OCI-LY7 (cell line): Measurements from ENCODE around the gene TMEM259. TPM values are rescaled to one million over a fixed set of nuclear protein-coding genes. Genes with fewer than 3 reads are reported as not detected.
A peak's percentile ranks its signal among the peaks of the same experiment; 100 is the strongest.

Experiments
- BruUV-seq: library from RNA; stranded (reverse); fragments of 400-500 nt; replicated peaks from 2 replicates; lab custom pipeline; 2021; lab: Mats Ljungman, UMichigan
- CTCF ChIA-PET: fragments of 300-600 bp; sonication (Branson Sonifier 250); formaldehyde crosslinking; loops from one replicate; lab custom pipeline; 2022; ENCODE audit warnings: antibody characterized with exemption; ENCODE audit not compliant: unreplicated experiment; lab: Charles Lee
- POLR2A ChIA-PET: fragments of 300-600 bp; sonication (Branson Sonifier 250); formaldehyde crosslinking; loops from one replicate; lab custom pipeline; 2022; ENCODE audit warnings: antibody characterized with exemption; lab: Charles Lee
- DNase-seq: peaks from one replicate; pipeline ENCODE4 v3.0.0-alpha.2; 2015; ENCODE audit warnings: low spot score
- H2AFZ ChIP-seq: fragments of 200-600 bp; sonication (generic), shearing (Covaris generic); 2 replicates; pipeline ENCODE4 v1.6.1; 2014; ENCODE audit warnings: mild to moderate bottlenecking, antibody characterized with exemption, low read length, moderate library complexity
- H3K27ac ChIP-seq: fragments of 200-600 bp; sonication (generic); 2 replicates; pipeline ENCODE4 v1.5.1; 2014; ENCODE audit warnings: mixed run types, low read depth, mild to moderate bottlenecking, moderate library complexity, low read length, inconsistent platforms; ENCODE audit not compliant: poor library complexity, severe bottlenecking
- H3K36me3 ChIP-seq: fragments of 200-600 bp; sonication (generic); 2 replicates; pipeline ENCODE4 v1.6.1; 2014; ENCODE audit warnings: mild to moderate bottlenecking, antibody characterized with exemption, low read length, moderate library complexity, mixed read lengths; ENCODE audit not compliant: insufficient read depth
- H3K4me1 ChIP-seq: fragments of 200-600 bp; sonication (generic); 2 replicates; pipeline ENCODE4 v1.5.1; 2014; ENCODE audit warnings: mild to moderate bottlenecking, low read length; ENCODE audit not compliant: insufficient read depth, poor library complexity, severe bottlenecking
- H3K4me2 ChIP-seq: fragments of 200-600 bp; sonication (generic); 2 replicates; pipeline ENCODE4 v1.6.1; 2014; ENCODE audit warnings: mild to moderate bottlenecking, low read length
- H3K4me3 ChIP-seq: fragments of 200-600 bp; sonication (generic); 2 replicates; pipeline ENCODE4 v1.5.1; 2014; ENCODE audit warnings: mild to moderate bottlenecking, low read depth, low read length; ENCODE audit not compliant: poor library complexity, severe bottlenecking
- H3K79me2 ChIP-seq: fragments of 200-600 bp; sonication (generic); 2 replicates; pipeline ENCODE4 v1.6.1; 2016; ENCODE audit warnings: low read depth, mild to moderate bottlenecking, low read length, moderate library complexity, mixed read lengths; ENCODE audit not compliant: insufficient read depth
- H3K9me2 ChIP-seq: fragments of 200-600 bp; sonication (generic); 2 replicates; pipeline ENCODE4 v1.6.1; 2016; ENCODE audit warnings: mild to moderate bottlenecking, low read length, mixed read lengths; ENCODE audit not compliant: insufficient read depth
- H3K9me3 ChIP-seq: fragments of 200-600 bp; sonication (generic); 2 replicates; pipeline ENCODE4 v1.6.1; 2014; ENCODE audit warnings: mild to moderate bottlenecking, mixed run types, low read length, mixed read lengths
- H4K20me1 ChIP-seq: fragments of 200-600 bp; sonication (generic); 2 replicates; pipeline ENCODE4 v1.6.1; 2014; ENCODE audit warnings: mild to moderate bottlenecking, antibody characterized with exemption, low read length, moderate library complexity, mixed read lengths; ENCODE audit not compliant: insufficient read depth
- CTCF ChIP-seq: fragments of 200-600 bp; sonication (generic); conservative IDR thresholded peaks from 2 replicates; pipeline ENCODE4 v1.5.1; 2014; ENCODE audit warnings: mild to moderate bottlenecking, antibody characterized with exemption, low read length, moderate library complexity, mixed read lengths
- EZH2phosphoT487 ChIP-seq: fragments of 200-600 bp; sonication (generic); IDR thresholded peaks from 2 replicates; pipeline ENCODE4 v1.6.1; 2018; ENCODE audit warnings: low read depth, borderline replicate concordance, mild to moderate bottlenecking, mixed run types, antibody characterized with exemption, low read length, moderate library complexity, mixed read lengths
- intact Hi-C: fragments of 100-400 bp; cut with micrococcal nuclease; formaldehyde crosslinking; loops from one replicate; pipeline ENCODE4 v1.10.0; 2022; ENCODE audit not compliant: unreplicated experiment
- total RNA-seq, 2 experiments: library from RNA; depleted of rRNA in 1 of 2; stranded (reverse); fragments of >200 nt in 1 of 2; shearing (Covaris generic) in 1 of 2; gene quantifications; 2 replicates each; pipeline ENCODE4 v1.2.3, GENCODE V29; 2014 to 2022

TMEM259 gene
- total RNA-seq, 2 experiments from 2014 or later = 169 to 195 TPM

GRCh38 chr19:1032264-1032867, 11.4 kb upstream of the TMEM259 start:
- Histone ChIP-seq H3K27ac (no peak overlapping the region), H4K20me1 (no peaks in the 10 kb centered on the region), H3K9me3 (no peaks in the 10 kb centered on the region), H3K9me2 (no peaks in the 10 kb centered on the region), H3K4me2 (no peak overlapping the region), H3K4me3 (no peak overlapping the region), H2AFZ (no peak overlapping the region), H3K36me3 (peaks cover 45% of the 10 kb centered on the region), H3K79me2 (peaks cover 14% of the 10 kb centered on the region; the same call in 1 of the 2 replicates), H3K4me1 (peaks cover 31% of the 10 kb centered on the region)
- TF ChIP-seq EZH2phosphoT487 (no peak), CTCF (no peak)
- POLR2A ChIA-PET = interaction anchor here (0.7 kb wide), 2 partner anchors 13 to 165 kb away, joined by 3 read pairs; no protein-coding TSS in a partner anchor
- intact Hi-C loops = no loop called here
- DNase-seq = no peak
- CTCF ChIA-PET = no interaction called here
- no TSS peak for BruUV-seq

- Histone ChIP-seq H3K9me2 (no peaks in the 10 kb centered on the region), H3K9me3 (no peaks in the 10 kb centered on the region), H2AFZ (no peak overlapping the region), H3K27ac (peak overlapping the region; percentile 77), H3K4me3 (peak overlapping the region; percentile 88), H3K4me1 (peaks cover 32% of the 10 kb centered on the region), H3K36me3 (peaks cover 24% of the 10 kb centered on the region), H4K20me1 (no peaks in the 10 kb centered on the region), H3K4me2 (peak overlapping the region; percentile 99), H3K79me2 (peaks cover 23% of the 10 kb centered on the region)
- peak; percentile 82 for DNase-seq
- ChIA-PET POLR2A (interaction anchor here (1.7 to 2.7 kb wide), 2 partner anchors 12 to 39 kb away, joined by 5 to 15 read pairs; partner anchors contain the start of genes ABCA7 and ARHGAP45), CTCF (interaction anchor here (1.0 kb wide), 1 partner anchor 11 kb away, joined by 3 read pairs; no protein-coding TSS in a partner anchor)
- BruUV-seq = no TSS peak
- intact Hi-C loops = loop anchor here (10.0 kb wide), 1 partner anchor 237 kb away; the partner anchor contains the start of gene CIRBP
- TF ChIP-seq CTCF (no peak), EZH2phosphoT487 (no peak)
Observed at GRCh38 chr19:1028062-1028926, 7.4 kb upstream of the TMEM259 start.
